GM21576 (cell line): ENCODE results near the gene RXFP2.

Source experiments
- ATAC-seq: cut with Tn5 transposase; IDR thresholded peaks from one replicate; pipeline ENCODE4 v1.9.1; 2021; ENCODE audit warnings: mild to moderate bottlenecking, moderate library complexity; ENCODE audit not compliant: unreplicated experiment

The RXFP2 gene

DNA sequence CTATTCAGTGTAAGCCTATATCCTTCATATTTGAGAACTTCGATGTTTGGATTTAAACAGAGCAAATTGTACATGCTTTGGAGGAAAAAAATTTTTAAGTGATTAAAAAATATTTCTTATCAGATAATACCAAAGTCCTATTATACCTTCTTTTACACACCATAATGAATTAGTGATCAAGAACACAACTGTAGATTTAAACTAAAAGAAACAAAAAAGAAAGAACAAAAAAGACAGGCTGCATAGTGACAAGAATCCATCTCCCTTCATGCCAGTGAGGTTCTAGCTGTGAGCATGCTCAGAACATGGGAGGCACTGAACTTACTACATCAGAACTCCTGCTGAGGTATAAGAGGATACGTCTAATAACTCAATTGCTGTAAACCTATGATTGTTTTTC is at the start of gene RXFP2:
TSS of gene RXFP2 (plus strand) at position 301 of the 400 bp plus-strand sequence. CDS start at position 388, 87 bp downstream.
- ATAC-seq: no peak

GRCh38 chr13:31697290-31697689 is 42.0 kb upstream of the RXFP2 start:
- ATAC-seq: no peak

- ATAC-seq: no peak
Observed at GRCh38 chr13:31699650-31700049, 39.7 kb upstream of the RXFP2 start.

DNA sequence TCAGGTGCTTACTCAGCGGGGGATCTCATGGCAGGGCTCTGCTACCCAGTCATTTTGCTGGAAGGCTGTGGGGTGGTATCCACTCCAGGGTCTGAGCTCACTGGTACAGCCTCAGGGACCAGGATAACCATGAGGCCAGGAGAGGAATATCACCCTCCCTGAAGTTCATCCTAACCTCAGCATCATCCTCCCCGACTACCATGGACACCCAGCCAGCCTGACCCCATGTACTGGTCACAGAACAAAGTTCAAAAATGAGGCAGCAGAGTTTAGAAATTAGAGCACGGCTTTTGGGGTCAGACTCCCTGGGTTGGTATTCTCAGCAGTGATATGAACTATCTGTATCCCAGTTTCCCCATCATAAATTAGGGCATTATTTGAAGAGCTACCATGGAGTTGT is 35.5 kb upstream of the RXFP2 start:
- no peak for ATAC-seq

DNA sequence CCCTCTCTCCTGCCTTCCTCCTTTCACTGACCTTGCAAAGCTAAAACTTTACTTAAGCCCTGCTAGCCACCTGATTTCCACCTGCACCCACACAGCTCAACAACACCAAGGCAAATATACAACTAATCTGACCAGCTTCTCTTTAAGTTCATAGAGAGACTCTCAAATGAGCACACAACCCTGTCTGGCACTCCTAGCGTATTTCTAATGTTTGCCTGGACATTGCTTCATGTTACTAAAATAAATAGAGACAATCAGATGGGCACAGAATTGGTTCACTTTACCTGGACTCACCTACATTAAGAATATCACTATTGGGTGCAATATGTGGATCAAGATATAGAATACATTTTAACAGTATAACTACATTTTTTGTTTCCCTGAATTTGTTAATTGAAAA is 33.2 kb upstream of the RXFP2 start:
- ATAC-seq: no peak

- ATAC-seq: no peak
Observed at GRCh38 chr13:31717583-31717982, 21.7 kb upstream of the RXFP2 start.

- no peak for ATAC-seq
Observed at GRCh38 chr13:31719214-31719613, 20.1 kb upstream of the RXFP2 start.

- no peak for ATAC-seq
Observed at GRCh38 chr13:31722673-31723072, 16.7 kb upstream of the RXFP2 start.

DNA sequence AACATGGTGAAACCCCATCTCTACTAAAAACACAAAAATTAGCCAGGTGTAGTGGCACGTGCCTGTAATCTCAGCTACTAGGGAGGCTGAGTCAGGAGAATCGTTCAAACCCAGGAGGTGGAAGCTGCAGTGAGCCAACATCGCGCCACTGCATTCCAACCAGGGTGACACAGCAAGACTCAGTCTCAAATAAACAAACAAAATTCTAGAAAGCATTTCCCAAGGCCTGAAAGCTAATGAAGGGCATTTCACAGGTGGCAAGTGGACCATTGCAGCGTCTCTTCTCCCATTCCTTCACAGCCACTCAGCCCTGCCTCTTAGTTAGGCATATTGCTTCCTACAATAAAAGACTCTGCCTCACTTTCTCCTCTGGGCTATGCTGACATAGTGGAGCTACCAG is 13.5 kb upstream of the RXFP2 start:
- ATAC-seq: no peak

- no peak for ATAC-seq
Observed at GRCh38 chr13:31731921-31732320, 7.4 kb upstream of the RXFP2 start.

DNA sequence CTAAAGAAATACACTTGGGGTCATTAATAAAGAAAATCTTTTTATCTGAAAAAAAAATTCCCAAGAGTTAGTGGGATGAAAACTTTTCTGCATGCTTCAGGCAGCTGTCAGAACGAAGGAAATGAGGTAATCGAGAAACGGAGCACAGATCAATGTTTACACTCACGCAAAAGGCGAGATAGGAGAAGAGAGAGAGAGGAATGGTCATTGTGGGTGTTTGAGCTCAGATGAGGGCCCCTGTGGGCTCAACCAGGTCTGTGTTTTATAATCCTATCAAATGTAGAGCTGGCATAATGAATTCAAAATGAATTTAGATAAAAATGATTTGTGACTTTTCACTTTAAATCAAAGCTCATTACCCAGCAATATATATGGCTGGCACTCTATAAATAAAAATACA is 6.3 kb upstream of the RXFP2 start:
- no peak for ATAC-seq

GRCh38 chr13:31733647-31734046 is 5.7 kb upstream of the RXFP2 start:
- no peak for ATAC-seq

DNA sequence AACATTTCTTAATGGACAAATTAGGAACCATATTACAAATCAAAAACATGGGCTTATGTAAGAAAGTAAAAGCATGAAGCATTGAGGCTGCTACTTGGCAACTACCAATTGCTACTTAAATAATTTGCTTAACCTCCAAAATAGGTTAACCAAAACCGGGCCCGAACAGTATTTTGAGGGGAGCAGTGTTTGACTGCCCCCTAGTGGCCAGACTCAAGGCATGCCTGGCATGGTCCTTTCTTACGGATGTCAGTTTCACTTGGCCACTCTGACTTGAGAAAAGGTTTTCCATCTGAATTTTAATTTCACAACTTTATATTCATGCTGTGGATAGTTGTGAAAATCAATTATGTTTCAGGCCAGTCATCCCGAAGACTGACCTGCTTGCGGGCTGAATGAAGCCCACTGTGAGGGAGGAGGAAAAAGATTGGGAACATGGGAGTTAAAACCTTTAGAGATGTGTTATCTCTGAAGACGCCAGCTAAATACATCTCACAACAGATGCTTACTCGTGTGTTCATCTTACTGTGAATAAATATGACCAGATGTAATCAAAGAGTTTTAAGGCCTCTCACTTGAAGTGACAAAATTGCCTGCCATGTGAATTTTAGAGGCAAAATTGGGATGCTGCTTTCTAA is 2.9 kb downstream of the RXFP2 start:
- ATAC-seq: peak; percentile 85

DNA sequence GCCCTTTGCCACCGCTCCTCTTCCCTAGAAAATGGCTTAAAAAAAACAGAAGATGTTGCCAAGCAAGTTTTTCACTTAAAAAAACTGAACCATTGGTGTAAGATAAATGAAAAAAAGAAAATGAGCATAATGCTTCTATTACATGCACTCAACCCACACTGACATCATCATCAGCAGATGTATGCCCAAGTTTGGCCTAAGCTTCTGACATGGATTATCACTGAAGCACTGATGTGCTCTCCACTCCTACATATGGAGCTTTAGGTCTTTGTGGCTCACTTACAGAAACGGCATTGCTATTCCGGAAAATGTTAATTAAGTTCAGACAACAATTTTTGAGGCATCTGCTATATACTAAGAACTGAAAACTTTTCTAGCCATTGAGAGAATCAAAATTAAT is 8.0 kb downstream of the RXFP2 start:
- no peak for ATAC-seq

- no peak for ATAC-seq
Observed at GRCh38 chr13:31747966-31748365, 8.6 kb downstream of the RXFP2 start.

DNA sequence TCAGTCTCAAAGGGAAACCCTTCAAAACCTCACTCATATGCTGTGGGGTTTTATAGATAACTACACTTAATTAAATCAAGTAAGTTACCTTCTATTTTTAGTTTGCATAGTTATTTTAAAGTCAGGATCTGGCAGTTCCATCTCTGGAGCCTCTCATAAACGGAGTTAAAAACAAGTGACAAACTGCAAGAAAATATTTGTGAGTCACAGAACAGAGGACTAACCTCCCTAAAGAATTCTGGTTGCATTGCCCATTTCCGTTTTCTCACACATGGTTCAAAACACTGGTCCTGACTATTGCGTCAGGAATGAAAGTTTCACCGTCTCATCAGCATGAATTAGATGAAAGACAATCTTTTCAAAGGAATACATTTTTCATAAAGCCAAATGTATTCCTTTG is 10.6 kb downstream of the RXFP2 start:
- ATAC-seq: no peak

DNA sequence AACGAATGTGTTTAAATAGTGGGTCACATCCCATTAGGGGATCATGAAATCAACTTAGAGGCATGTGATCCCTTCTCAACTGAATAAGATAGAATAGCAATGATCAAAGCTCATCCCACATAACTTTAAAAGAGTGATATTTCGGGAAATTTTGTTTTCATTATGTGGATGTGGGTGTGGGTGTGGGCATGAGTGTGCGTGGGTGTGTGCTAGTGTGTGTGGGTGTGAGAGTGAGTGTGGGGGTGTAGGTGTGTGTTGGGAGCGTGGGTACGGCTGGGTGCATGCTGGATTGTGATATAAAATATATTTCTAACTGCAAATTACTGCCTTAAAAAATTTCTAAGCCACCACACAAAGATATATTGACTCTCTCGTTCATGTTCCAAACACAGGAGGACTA is 15.9 kb downstream of the RXFP2 start:
- no peak for ATAC-seq

DNA sequence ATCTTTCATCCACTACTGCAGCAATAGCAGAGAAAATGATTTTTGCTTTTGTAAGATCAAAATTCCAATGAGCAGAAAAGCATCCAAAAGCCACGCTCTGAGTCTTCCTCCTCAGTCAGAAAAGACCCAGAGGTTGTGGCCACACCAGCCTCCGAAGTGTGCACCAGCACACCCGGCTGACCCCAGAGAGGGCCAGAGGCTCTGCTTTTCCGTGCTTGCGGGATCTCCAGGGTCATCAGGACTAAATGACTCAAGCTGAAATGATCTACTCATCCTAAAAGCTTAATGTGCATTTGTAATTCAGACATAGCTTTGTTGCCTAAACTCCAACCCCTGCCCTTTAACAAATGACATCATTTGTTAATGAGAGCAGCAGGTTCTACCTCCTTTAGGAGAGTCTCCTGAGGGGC is 16.5 kb downstream of the RXFP2 start:
- ATAC-seq: no peak

DNA sequence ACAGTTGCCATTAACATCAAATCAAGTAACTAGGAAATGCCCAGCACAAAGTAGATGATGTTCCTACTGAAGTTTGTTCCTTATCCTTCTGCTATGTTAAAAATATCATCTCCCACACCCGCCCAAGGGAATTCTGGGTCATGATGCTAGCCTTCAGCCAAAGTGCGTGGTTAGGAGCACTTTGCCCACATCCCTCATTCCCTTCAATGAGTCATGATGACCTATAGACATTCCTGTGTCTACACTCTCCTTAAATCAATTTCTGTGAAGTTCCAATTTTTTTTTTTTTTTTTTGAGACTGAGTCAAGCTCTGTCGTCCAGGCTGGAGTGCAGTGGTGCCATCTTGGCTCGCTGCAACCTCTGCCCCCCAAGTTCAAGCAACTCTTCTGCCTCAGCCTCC is 17.0 kb downstream of the RXFP2 start:
- ATAC-seq: no peak

GRCh38 chr13:31761951-31762350 is 22.6 kb downstream of the RXFP2 start:
- ATAC-seq: no peak

DNA sequence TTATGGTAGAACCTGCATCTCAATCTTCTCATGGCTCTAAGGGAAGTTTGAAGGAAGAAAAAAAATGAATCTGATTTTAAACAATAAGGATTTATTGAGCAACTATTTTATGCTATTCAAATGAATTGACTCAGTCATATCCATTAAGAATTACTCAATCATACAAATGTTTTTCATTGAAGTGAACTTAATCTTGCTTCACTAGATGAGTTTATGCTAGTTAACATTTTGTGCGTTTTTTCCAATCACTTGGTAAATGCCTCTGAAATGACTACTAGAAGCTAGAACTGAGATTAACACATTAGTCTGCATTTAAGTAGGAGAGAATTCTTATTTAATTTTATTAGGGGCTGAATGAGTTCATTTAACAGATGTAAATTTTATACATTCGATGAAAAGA is 25.2 kb downstream of the RXFP2 start:
- no peak for ATAC-seq

DNA sequence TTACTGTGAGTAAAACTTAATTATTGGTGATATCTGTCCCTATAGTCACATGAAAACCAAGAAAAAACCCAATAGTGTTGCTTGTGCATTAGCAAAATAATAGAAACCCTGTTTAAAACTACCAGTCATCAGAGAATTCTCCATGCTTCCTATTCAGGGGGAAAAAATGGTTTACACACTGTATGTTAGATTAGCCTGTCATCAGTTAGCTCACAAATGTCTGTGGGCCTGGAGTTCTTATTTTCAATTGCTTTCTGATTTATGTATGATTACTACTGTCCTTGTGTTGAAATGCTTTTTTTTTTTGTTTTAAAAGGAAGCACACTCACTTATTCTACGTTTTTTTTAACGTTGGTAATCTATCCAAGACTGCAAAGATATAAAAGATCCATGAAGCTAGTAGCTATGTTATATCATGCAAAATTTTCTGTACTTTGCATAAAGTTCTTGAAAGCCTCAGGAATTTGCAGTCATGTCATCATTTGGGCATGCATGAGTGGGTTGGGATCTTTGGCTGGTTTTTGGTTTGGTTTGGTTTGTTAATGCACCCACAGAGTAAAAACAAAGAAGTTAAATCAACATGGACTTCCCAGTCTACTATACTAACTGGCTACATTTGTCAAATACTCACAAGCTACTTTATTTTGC is 25.9 kb downstream of the RXFP2 start:
- ATAC-seq: no peak
